Activated CD4-positive, alpha-beta T cell treated with anti-CD3 and anti-CD28 coated beads, Interleukin-2, amount 50 U/mL, for 48 hours (primary cell): ENCODE measurements around the gene TMPO.
A peak's percentile ranks its signal among the peaks of the same experiment; 100 is the strongest.
"Not testable (repeated sequence)": the region's sequence is repeated elsewhere in the genome, so short reads cannot be mapped to it uniquely, and the experiment has no call there.

Experiments used
- DNase-seq, 2 experiments: peaks; one replicate each; pipeline ENCODE4 v3.0.0-alpha.2; 2020

TMPO gene

GRCh38 chr12:98579347-98579746 lies 64.0 kb downstream of the TMPO start:
- DNase-seq = no peak

- DNase-seq = no peak
These were observed 64.4 kb downstream of the TMPO start for GRCh38 chr12:98579835-98580234.

- no peak for DNase-seq
These were observed 65.3 kb downstream of the TMPO start for GRCh38 chr12:98580695-98581094.

GRCh38 chr12:98581101-98581500 lies 65.7 kb downstream of the TMPO start:
- DNase-seq = no peak

GRCh38 chr12:98582093-98582492 lies 66.7 kb downstream of the TMPO start:
- no peak for DNase-seq

- no peak for DNase-seq
These were observed 71.7 kb downstream of the TMPO start for GRCh38 chr12:98587084-98587483.

GRCh38 chr12:98591209-98591608 lies 75.8 kb downstream of the TMPO start:
- DNase-seq = no peak

- DNase-seq = no peak
These were observed 77.5 kb downstream of the TMPO start for GRCh38 chr12:98592825-98593322.

- peak; percentile 92 for DNase-seq
These were observed 78.1 kb downstream of the TMPO start, which contains the start of gene SLC25A3 for GRCh38 chr12:98593351-98594049. SLC25A3 (plus strand) TSS chr12:98593686; CDS start chr12:98593979, 293 bp downstream.

GRCh38 chr12:98594050-98594835 lies 78.9 kb downstream of the TMPO start:
- peak; percentile 25 to 33 for DNase-seq

- no peak for DNase-seq
These were observed 80.0 kb downstream of the TMPO start for GRCh38 chr12:98595243-98595988.

- DNase-seq = not testable (repeated sequence)
These were observed 81.9 kb downstream of the TMPO start for GRCh38 chr12:98597313-98597712.
